ENCODE measurements around the gene QRICH2. TPM values are rescaled to one million over a fixed set of nuclear protein-coding genes. Genes with fewer than 3 reads are reported as not detected.
"Not testable (repeated sequence)": the region's sequence is repeated elsewhere in the genome, so short reads cannot be mapped to it uniquely, and the experiment has no call there.

The QRICH2 gene
- total RNA-seq, 1 donor from 2014 or later: 12.3 TPM

DNA sequence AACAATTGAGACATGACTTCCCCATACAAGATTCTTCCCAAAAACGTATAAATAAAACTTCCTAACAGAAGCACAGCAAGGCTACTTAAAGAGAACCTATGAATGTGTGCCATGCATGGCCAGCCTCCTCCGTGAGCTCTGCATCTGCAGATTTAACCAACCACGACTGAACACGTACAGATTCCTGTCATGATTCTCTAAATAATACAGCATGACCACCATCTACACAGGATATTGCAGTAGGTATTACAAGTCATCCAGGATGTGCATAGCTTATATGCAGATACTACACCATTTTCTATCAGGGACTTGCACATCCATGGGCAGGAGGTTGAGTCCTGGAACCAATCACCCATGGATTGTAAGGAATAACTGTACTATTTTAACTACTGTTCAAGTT is 1.4 kb upstream of the QRICH2 start:
- TF ChIP-seq, protein P1, sequence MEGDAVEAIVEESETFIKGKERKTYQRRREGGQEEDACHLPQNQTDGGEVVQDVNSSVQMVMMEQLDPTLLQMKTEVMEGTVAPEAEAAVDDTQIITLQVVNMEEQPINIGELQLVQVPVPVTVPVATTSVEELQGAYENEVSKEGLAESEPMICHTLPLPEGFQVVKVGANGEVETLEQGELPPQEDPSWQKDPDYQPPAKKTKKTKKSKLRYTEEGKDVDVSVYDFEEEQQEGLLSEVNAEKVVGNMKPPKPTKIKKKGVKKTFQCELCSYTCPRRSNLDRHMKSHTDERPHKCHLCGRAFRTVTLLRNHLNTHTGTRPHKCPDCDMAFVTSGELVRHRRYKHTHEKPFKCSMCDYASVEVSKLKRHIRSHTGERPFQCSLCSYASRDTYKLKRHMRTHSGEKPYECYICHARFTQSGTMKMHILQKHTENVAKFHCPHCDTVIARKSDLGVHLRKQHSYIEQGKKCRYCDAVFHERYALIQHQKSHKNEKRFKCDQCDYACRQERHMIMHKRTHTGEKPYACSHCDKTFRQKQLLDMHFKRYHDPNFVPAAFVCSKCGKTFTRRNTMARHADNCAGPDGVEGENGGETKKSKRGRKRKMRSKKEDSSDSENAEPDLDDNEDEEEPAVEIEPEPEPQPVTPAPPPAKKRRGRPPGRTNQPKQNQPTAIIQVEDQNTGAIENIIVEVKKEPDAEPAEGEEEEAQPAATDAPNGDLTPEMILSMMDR (conservative IDR thresholded peaks at IDR 0.05): no peak
- Mint-ChIP-seq H3K27me3 (ENCODE audit: low read depth) (no peaks in the 10 kb centered on the region), H3K36me3 (ENCODE audit: low read depth) (peaks cover 8% of the 10 kb centered on the region), H3K4me1 (no peaks in the 10 kb centered on the region), H3K9me3 (no peaks in the 10 kb centered on the region), H3K27ac (ENCODE audit: unreplicated experiment) (no peak overlapping the region), H3K4me3 (no peak overlapping the region)
- DNase-seq (ENCODE audit: low read depth, low spot score): no peak

DNA sequence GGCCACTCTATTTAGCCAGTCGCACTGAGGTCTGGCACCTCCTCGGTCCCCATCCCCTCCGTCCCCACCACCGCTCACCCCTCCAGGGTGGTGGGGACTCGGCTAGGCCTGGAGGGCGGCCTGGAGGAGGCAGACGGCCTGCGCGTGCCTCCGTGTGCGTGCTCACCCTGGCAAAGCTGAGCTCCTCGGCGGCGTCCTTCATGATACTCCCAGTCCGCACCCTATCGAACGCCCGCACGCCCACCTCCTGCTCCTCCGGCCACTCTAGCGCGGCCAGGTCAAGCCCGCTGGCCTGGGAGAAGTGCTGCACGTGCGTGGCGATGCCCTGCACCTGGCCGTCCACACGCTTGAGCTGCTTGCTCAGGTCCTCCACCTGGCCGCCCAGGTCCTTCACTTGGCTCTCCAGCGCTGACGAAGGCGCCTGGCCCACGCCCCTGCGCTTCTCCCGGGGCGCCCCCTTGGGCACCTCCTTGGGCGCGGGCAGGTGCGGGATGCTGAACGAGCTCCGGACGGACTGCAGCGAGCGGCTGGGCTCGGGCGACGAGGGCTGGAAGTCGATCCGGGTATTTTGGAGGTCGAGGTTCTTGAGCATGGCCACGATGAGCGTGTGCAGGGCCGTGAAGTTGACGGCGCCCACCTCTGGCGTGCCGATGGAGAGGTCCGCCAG is 644 bp downstream of the QRICH2 start:
- Mint-ChIP-seq H3K9me3 (no peaks in the 10 kb centered on the region), H3K27ac (ENCODE audit: unreplicated experiment) (no peak overlapping the region), H3K4me3 (no peak overlapping the region), H3K36me3 (ENCODE audit: low read depth) (peaks cover 8% of the 10 kb centered on the region), H3K4me1 (peaks cover 4% of the 10 kb centered on the region), H3K27me3 (ENCODE audit: low read depth) (no peaks in the 10 kb centered on the region)
- no peak for DNase-seq (ENCODE audit: low read depth, low spot score)
- TF ChIP-seq, protein P1 (conservative IDR thresholded peaks at IDR 0.05): no peak

DNA sequence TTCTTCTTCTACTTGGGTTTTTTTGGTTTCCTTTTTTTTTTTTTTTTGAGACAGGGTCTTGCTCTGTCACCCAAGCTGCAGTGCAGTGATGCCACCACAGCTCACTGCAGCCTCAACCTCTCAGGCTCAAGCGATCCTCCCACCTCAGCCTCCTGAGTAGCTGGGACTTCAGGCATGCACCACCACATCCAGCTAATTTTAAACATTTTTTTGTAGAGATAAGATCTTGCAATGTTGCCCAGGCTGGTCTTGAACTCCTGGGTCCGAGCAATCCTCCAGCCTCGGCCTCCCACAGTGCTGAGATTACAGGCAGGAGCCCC is 3.0 kb downstream of the QRICH2 start:
- H3K36me3 Mint-ChIP-seq (ENCODE audit: low read depth); H3K4me3 Mint-ChIP-seq; DNase-seq (ENCODE audit: low read depth, low spot score); H3K9me3 Mint-ChIP-seq; H3K4me1 Mint-ChIP-seq; H3K27ac Mint-ChIP-seq (ENCODE audit: unreplicated experiment); H3K27me3 Mint-ChIP-seq (ENCODE audit: low read depth): not testable (repeated sequence)

DNA sequence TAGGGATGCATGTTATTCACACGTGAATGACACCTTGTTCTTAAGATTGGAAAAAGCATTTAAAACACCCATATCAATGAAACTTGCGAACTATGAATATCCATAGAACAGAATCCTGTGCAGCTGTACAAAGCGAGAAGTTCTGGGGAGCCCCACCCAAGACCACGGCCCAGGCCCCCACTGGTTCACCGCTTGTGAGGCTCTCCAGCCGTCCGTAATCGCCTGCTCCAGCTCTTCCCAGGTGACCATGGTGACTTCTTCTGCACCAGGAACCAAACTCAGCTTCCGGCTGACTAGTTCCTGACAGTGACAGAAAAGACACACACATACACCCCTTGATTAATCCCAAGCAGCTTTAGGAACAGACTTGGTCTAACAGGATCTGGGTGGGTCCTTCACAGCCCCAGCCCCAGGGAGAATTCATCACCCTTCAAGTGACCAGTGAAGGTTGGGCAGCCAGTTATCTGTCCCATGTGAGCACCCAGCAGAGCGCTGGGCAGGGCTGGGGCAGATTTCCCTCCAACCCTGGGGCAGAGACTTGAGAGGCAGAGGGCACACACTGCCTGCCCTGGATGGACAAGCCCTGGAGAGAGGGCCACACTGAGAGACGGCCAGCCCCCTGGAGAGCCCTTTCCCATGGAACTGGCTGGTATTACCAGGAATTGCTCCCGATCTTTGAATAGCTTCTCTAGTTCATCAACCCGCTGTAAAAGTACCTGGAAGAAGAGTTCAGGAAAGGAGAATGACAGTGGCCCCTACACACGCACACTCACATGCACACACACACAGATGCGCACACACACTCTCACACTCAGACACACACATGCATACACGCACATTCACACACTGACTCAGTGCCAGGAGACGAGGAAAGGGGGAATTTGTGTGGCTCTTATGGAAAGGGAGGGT is 3.6 kb downstream of the QRICH2 start:
- no peaks in the 10 kb centered on the region for H3K9me3 Mint-ChIP-seq
- no peak for DNase-seq (ENCODE audit: low read depth, low spot score)
- TF ChIP-seq, protein P1 (conservative IDR thresholded peaks at IDR 0.05): no peak
- no peaks in the 10 kb centered on the region for H3K27me3 Mint-ChIP-seq (ENCODE audit: low read depth)
- no peak overlapping the region for H3K27ac Mint-ChIP-seq (ENCODE audit: unreplicated experiment)
- no peak overlapping the region for H3K4me3 Mint-ChIP-seq
- peaks cover 3% of the 10 kb centered on the region for H3K36me3 Mint-ChIP-seq (ENCODE audit: low read depth)
- H3K4me1 Mint-ChIP-seq: peaks cover 4% of the 10 kb centered on the region

DNA sequence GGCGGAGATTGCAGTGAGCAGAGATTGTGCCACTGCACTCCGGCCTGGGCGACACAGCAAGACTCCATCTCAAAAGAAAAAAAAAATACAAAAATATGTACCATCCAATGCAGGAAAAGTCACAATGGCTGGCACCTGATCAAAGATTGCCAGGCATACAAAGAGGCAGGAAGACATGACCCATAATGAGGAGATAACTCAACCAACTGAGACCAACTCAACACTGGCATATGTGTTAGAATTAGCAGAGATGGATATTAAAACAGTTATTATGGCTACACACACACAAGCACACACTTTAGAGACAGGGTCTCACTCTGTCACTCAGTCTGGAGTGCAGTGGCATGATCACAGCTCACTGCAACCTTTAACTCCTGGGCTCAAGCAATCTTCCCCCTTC is 10.6 kb downstream of the QRICH2 start:
- TF ChIP-seq, protein P1 (conservative IDR thresholded peaks at IDR 0.05): no peak
- Mint-ChIP-seq H3K27me3 (ENCODE audit: low read depth) (no peaks in the 10 kb centered on the region), H3K36me3 (ENCODE audit: low read depth) (peaks cover 7% of the 10 kb centered on the region), H3K9me3 (no peaks in the 10 kb centered on the region), H3K27ac (ENCODE audit: unreplicated experiment) (no peak overlapping the region), H3K4me3 (no peak overlapping the region), H3K4me1 (peaks cover 4% of the 10 kb centered on the region)
- DNase-seq (ENCODE audit: low read depth, low spot score): no peak

DNA sequence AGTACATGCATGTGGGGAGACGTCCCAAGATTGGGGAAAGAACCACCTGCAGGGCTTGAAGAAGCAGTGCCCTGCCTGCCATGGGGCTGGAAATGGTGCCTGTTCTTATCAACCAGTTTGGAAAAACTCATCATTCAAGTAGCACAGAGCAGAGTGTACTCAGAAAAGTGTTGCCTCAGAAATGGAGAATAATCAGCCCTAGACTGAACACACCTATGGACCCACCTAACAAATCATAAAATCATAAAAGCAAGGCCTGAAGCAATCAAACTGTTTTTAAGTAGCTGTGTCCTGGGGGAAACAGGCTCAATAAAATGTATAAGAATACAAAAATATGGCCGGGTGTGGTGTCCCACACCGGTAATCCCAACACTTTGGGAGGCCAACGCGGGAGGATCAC is 11.2 kb downstream of the QRICH2 start:
- TF ChIP-seq, protein P1 (conservative IDR thresholded peaks at IDR 0.05): no peak
- no peak for DNase-seq (ENCODE audit: low read depth, low spot score)
- Mint-ChIP-seq H3K36me3 (ENCODE audit: low read depth) (peaks cover 10% of the 10 kb centered on the region), H3K27me3 (ENCODE audit: low read depth) (no peaks in the 10 kb centered on the region), H3K27ac (ENCODE audit: unreplicated experiment) (no peak overlapping the region), H3K9me3 (no peaks in the 10 kb centered on the region), H3K4me1 (peaks cover 4% of the 10 kb centered on the region), H3K4me3 (no peak overlapping the region)
